ENCODE results near the gene SCIN.

The SCIN gene

GRCh38 chr7:12699299-12699698 is 128.8 kb downstream of the SCIN start:
- TF ChIP-seq ZFX (IDR thresholded peaks at IDR 0.05; ENCODE audit: borderline replicate concordance), result no peak
- TF ChIP-seq, protein P1, sequence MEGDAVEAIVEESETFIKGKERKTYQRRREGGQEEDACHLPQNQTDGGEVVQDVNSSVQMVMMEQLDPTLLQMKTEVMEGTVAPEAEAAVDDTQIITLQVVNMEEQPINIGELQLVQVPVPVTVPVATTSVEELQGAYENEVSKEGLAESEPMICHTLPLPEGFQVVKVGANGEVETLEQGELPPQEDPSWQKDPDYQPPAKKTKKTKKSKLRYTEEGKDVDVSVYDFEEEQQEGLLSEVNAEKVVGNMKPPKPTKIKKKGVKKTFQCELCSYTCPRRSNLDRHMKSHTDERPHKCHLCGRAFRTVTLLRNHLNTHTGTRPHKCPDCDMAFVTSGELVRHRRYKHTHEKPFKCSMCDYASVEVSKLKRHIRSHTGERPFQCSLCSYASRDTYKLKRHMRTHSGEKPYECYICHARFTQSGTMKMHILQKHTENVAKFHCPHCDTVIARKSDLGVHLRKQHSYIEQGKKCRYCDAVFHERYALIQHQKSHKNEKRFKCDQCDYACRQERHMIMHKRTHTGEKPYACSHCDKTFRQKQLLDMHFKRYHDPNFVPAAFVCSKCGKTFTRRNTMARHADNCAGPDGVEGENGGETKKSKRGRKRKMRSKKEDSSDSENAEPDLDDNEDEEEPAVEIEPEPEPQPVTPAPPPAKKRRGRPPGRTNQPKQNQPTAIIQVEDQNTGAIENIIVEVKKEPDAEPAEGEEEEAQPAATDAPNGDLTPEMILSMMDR (IDR thresholded peaks at IDR 0.05), result no peak
- no peak overlapping the region for H3K27ac ChIP-seq

DNA sequence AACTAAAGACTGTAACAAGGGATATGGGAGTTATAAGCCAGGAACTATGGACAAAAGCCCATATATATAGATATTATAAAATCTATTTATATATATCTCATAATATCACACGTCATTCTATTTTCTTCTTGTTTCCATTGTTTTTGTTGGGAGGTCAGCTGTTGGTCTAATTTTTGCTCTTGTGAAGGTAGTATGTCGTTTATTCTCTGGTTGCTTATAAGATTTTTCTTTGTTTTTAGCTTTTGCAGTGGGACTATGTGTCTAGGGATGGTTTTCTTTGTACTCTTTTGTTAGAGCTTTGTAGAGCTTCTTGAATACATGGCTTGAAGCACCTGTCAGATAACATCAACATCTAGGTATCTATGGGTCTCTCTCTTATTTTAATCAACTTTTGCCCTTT is 130.9 kb downstream of the SCIN start:
- TF ChIP-seq, protein P1 (IDR thresholded peaks at IDR 0.05), result no peak
- TF ChIP-seq ZFX (IDR thresholded peaks at IDR 0.05; ENCODE audit: borderline replicate concordance), result no peak
- H3K27ac ChIP-seq, result no peak overlapping the region

- TF ChIP-seq, protein P1 (IDR thresholded peaks at IDR 0.05), result no peak
- TF ChIP-seq ZFX (IDR thresholded peaks at IDR 0.05; ENCODE audit: borderline replicate concordance), result no peak
Measured at GRCh38 chr7:12703881-12704280, 133.4 kb downstream of the SCIN start.

DNA sequence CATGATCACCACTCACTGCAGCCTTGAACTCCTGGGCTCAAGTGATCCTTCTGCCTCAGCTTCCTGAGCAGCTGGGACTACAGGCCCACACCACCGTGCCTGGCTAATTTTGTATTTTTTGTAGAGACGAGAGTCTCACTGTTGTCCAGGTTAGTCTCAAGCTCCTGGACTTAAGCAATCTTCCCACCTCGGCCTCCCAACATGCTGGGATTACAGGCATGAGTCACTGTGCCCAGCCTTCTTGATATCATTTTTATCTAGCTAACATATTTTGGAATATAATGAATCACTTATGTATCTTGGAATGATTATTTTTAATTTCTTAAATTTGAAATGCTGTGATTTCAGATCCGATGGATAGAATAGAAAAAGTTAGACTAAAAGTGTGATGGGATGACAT is 135.4 kb downstream of the SCIN start:
- no peak for TF ChIP-seq ZFX (IDR thresholded peaks at IDR 0.05; ENCODE audit: borderline replicate concordance)
- TF ChIP-seq, protein P1 (IDR thresholded peaks at IDR 0.05), result no peak
- H3K27ac ChIP-seq, result no peak overlapping the region

More at GRCh38 chr7:12703881-12704280, 133.4 kb downstream of the SCIN start:
- H3K27ac ChIP-seq, result no peak overlapping the region

- TF ChIP-seq, protein P1 (IDR thresholded peaks at IDR 0.05), result no peak
- no peak for TF ChIP-seq ZFX (IDR thresholded peaks at IDR 0.05; ENCODE audit: borderline replicate concordance)
Measured at GRCh38 chr7:12706900-12707536, 136.5 kb downstream of the SCIN start.

GRCh38 chr7:12708314-12708713 is 137.8 kb downstream of the SCIN start:
- TF ChIP-seq, protein P1 (IDR thresholded peaks at IDR 0.05), result no peak
- TF ChIP-seq ZFX (IDR thresholded peaks at IDR 0.05; ENCODE audit: borderline replicate concordance), result no peak
- H3K27ac ChIP-seq, result no peak overlapping the region

More at GRCh38 chr7:12706900-12707536, 136.5 kb downstream of the SCIN start:
- H3K27ac ChIP-seq, result no peak overlapping the region; the same call in 1 of the 2 replicates
